Measurements from ENCODE around the gene CYB561D1. TPM values are rescaled to one million over a fixed set of nuclear protein-coding genes. Genes with fewer than 3 reads are reported as not detected.
"Not testable (repeated sequence)": the region's sequence is repeated elsewhere in the genome, so short reads cannot be mapped to it uniquely, and the experiment has no call there.

CYB561D1 gene
- total RNA-seq, 4 donors from 2014 or later, result 1.8 to 11.0 (median 8.4) TPM

GRCh38 chr1:109468903-109469302 lies 25.0 kb upstream of the CYB561D1 start:
- no peaks in the 10 kb centered on the region for H3K4me1 ChIP-seq
- no peak overlapping the region for H3K4me3 ChIP-seq
- no peak overlapping the region for H3K27ac ChIP-seq
- DNase-seq, result no peak
- H3K36me3 ChIP-seq, result no peaks in the 10 kb centered on the region
- H3K9me3 ChIP-seq, result no peaks in the 10 kb centered on the region
- TF ChIP-seq, protein P1, sequence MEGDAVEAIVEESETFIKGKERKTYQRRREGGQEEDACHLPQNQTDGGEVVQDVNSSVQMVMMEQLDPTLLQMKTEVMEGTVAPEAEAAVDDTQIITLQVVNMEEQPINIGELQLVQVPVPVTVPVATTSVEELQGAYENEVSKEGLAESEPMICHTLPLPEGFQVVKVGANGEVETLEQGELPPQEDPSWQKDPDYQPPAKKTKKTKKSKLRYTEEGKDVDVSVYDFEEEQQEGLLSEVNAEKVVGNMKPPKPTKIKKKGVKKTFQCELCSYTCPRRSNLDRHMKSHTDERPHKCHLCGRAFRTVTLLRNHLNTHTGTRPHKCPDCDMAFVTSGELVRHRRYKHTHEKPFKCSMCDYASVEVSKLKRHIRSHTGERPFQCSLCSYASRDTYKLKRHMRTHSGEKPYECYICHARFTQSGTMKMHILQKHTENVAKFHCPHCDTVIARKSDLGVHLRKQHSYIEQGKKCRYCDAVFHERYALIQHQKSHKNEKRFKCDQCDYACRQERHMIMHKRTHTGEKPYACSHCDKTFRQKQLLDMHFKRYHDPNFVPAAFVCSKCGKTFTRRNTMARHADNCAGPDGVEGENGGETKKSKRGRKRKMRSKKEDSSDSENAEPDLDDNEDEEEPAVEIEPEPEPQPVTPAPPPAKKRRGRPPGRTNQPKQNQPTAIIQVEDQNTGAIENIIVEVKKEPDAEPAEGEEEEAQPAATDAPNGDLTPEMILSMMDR (IDR thresholded peaks at IDR 0.05), result no peak
- H3K27me3 ChIP-seq, result no peaks in the 10 kb centered on the region
- intact Hi-C loops (cut with DNase I; ENCODE audit: low total_unique reads), result no loop called here

DNA sequence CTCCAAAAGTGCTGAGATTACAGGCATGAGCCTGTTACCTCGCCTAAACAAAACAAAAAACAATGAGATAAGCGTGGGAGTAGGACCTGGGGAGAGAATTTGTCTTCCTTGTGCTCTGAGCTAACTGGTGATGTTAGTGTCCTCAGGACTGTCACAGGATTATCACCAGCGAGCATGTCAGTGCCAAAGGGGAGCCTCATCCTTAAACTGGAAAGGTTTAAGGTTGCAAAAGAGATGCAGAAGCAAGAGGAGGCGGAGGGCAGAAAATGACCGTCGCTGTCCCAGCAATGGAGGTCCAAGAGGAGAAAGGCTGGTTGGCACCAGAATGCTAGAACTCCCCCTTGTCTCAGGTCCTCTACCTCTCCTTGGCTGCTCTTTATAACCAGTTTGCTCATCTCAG lies 23.6 kb upstream of the CYB561D1 start:
- Histone ChIP-seq H3K4me1 (no peaks in the 10 kb centered on the region), H3K9me3 (no peaks in the 10 kb centered on the region), H3K27me3 (no peaks in the 10 kb centered on the region), H3K4me3 (no peak overlapping the region), H3K36me3 (no peaks in the 10 kb centered on the region), H3K27ac (no peak overlapping the region)
- DNase-seq, result no peak
- intact Hi-C loops (cut with DNase I; ENCODE audit: low total_unique reads), result no loop called here
- no peak for TF ChIP-seq POLR2A (IDR thresholded peaks at IDR 0.05)
- TF ChIP-seq, protein P1 (IDR thresholded peaks at IDR 0.05), result no peak

- TF ChIP-seq POLR2A (IDR thresholded peaks at IDR 0.05), result no peak
- TF ChIP-seq, protein P1 (IDR thresholded peaks at IDR 0.05), result no peak
These were observed 21.1 kb upstream of the CYB561D1 start for GRCh38 chr1:109472779-109473178.

GRCh38 chr1:109473284-109474057 lies 20.4 kb upstream of the CYB561D1 start:
- DNase-seq; H3K9me3 ChIP-seq; H3K36me3 ChIP-seq; H3K27me3 ChIP-seq; intact Hi-C loops (cut with DNase I; ENCODE audit: low total_unique reads); H3K4me3 ChIP-seq; H3K27ac ChIP-seq; H3K4me1 ChIP-seq: not testable (repeated sequence)

More at GRCh38 chr1:109472779-109473178, 21.1 kb upstream of the CYB561D1 start:
- intact Hi-C loops (cut with DNase I; ENCODE audit: low total_unique reads), result no loop called here
- no peak overlapping the region for H3K27ac ChIP-seq
- no peaks in the 10 kb centered on the region for H3K4me1 ChIP-seq
- H3K36me3 ChIP-seq, result no peaks in the 10 kb centered on the region
- DNase-seq, result no peak
- no peak overlapping the region for H3K4me3 ChIP-seq
- H3K27me3 ChIP-seq, result no peaks in the 10 kb centered on the region
- H3K9me3 ChIP-seq, result no peaks in the 10 kb centered on the region

- intact Hi-C loops (cut with DNase I; ENCODE audit: low total_unique reads), result no loop called here
- Histone ChIP-seq H3K9me3 (no peaks in the 10 kb centered on the region), H3K4me3 (no peak overlapping the region), H3K27ac (no peak overlapping the region), H3K27me3 (no peaks in the 10 kb centered on the region), H3K4me1 (no peaks in the 10 kb centered on the region), H3K36me3 (no peaks in the 10 kb centered on the region)
- DNase-seq, result no peak
- TF ChIP-seq, protein P1 (IDR thresholded peaks at IDR 0.05), result no peak
- TF ChIP-seq POLR2A (IDR thresholded peaks at IDR 0.05), result no peak
These were observed 19.2 kb upstream of the CYB561D1 start for GRCh38 chr1:109474697-109475096.
